HG02759 (cell line): Measurements from ENCODE around the gene CAPN2.

Experiments used
- ATAC-seq: cut with Tn5 transposase; IDR thresholded peaks from one replicate; pipeline ENCODE4 v1.9.1; 2021; ENCODE audit warnings: mild to moderate bottlenecking, moderate library complexity; ENCODE audit not compliant: unreplicated experiment

Gene CAPN2

GRCh38 chr1:223758734-223759133 lies 46.4 kb downstream of the CAPN2 start:
- no peak for ATAC-seq

GRCh38 chr1:223759273-223759672 lies 46.9 kb downstream of the CAPN2 start:
- ATAC-seq = no peak

GRCh38 chr1:223760833-223761232 lies 48.5 kb downstream of the CAPN2 start:
- ATAC-seq = no peak

GRCh38 chr1:223761411-223761810 lies 49.1 kb downstream of the CAPN2 start:
- ATAC-seq = no peak

DNA sequence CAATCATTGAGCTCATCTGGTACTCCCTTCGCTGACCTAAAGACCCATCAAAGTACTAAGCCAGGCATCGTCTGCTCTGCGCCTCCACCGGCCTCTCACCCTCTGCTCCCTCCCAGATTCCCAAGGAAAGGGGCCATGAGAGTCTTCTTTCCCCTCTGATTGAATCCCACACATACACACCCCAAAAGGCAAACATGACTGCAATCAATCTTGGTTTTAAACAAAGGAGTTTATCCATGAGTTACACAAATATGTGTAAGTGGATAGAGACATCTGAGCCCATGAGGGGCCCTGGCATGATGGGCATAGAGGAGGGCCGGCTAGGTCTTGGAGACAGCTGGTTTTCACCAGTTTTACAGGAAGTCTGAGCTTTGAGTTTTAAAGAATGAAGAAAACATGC lies 50.9 kb downstream of the CAPN2 start:
- ATAC-seq = no peak

- no peak for ATAC-seq
Measured at GRCh38 chr1:223763881-223764280, 51.5 kb downstream of the CAPN2 start.

- no peak for ATAC-seq
Measured at GRCh38 chr1:223765036-223765718, 52.8 kb downstream of the CAPN2 start.

GRCh38 chr1:223765719-223766340 lies 53.5 kb downstream of the CAPN2 start:
- no peak for ATAC-seq

DNA sequence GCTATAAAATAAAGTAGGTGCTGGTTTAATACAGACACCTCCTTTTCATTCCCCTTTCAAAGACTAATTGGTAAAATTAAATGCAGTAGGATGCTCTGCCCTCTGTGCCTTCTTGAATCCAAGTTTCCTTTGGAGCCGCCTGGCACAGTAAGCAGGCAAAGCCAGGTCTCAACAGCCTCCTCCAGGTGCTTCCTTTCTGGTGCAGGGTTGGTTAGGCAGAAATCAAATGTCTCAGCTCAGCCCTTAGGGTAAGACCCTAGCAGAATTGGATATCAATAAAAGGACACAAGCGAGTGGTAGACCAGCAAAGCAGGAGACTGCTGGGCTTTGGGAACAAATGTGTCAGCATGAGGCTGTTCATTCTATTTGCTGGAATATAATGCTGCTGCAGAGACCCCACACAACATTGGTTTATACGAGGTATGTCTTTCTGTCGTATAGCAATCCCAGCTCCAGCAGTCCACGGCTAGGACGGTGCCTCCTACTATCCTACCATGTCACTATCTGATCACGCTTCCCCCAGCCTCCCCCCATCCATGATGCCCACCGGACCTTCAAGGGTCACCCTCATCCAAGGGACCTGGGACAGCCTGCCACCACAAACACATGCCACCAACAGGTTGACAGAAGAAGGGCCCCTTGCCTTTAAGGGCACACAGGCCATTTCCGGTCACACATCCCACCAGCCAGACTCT lies 58.4 kb downstream of the CAPN2 start:
- ATAC-seq = no peak

GRCh38 chr1:223771469-223771813 lies 59.1 kb downstream of the CAPN2 start:
- ATAC-seq = no peak

GRCh38 chr1:223771814-223772770 lies 59.8 kb downstream of the CAPN2 start:
- no peak for ATAC-seq

GRCh38 chr1:223772771-223773160 lies 60.4 kb downstream of the CAPN2 start:
- no peak for ATAC-seq

DNA sequence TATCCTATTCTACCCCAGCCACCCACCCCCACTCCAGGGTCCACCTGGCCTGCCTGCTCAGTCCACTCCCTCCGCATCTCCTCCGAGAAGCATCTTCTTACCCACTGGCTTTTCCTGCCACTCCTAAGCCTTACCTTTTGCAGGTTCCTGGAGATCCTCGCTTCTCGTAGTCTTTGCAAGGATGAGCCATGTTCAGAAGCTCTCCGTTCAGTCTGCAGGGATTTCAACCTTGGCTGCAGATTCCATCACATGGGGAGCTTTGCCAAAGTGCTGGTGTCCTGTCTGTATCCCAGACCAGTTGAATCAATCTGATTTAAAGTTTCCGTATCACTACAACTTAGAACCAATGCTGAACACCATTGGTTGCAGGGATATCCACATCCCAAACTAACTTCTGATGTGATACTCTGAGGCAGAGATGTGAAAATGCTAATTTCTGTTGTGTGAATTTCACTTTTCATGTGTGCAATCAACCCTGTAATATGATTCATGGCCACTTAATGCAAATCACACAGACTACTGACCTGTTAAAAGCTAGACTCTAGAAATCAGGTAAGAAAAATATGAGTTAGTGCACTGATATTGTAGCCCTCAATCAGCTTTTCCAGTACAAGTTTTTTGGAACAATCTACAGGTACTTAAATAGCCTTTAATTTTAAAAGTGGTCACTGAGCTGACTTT lies 61.9 kb downstream of the CAPN2 start:
- no peak for ATAC-seq

DNA sequence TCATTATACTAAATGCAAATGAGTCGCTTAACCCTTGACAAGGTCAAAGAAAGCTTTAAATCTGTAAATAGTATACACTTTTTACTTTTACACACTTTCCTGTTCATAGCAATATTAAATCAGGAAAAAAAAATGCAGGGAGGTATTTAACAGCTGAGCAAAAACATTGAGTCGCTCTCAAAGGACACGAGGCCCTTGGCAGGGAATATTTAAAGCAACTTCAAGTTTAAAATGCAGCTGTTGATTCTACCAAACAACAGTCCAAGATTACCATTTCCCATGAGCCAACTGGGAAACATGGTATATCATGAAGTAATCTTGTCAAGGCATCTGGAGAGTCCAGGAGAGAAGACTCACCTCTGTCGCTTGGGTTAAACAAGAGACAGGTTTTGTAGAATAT lies 62.7 kb downstream of the CAPN2 start:
- no peak for ATAC-seq

DNA sequence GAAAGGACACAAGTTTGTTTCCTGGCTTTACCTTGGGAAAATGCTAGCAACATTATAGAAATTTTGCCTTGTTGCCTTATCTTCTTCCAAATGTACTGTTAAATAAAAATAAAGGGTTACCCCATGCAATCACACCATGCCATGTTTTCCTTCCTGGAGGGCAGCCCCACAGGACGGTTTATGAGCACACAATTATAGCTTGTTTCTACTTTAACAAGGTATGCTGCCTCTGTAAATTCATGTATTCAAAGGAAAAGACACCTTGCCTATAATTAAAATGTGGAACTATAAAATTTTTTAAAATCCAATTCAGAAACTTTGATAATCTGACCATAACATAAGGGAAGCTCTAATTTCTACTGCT lies 63.4 kb downstream of the CAPN2 start:
- ATAC-seq = no peak

DNA sequence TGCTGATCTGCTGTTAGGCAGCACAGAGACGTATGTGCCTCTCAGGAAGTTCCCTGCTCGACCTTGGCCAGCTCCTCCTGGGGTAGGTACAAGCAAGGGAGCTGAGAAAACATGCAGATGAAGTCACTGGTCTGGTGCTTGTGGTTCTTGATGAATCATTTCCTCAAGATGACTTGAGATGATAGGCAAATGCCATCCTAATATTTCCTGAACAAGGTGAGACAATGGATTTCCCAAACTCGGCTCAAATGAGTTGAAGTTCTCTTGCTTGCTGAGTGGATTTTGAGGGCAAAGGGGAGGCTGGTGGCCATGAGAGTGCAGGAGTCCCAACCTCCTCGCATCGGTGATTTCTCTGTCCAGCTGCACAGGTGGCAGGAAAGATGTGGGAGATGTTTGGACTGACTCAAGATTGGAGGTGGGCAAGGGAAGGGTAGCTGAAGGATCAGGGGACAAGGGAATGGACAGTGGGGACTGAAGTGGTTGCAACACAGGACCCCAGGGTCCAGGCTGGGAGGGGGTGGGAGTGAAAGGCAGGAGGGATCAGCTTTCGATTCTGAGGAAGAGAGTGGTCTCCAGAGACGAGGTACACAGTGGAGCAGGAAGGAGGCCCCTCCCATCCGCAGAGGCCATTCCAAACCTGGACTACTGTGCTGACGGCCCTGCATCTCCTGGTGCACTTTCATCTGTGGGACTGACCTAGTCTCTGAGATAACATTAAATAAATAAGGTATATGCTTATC lies 63.9 kb downstream of the CAPN2 start:
- ATAC-seq = no peak

GRCh38 chr1:223776826-223777454 lies 64.6 kb downstream of the CAPN2 start:
- ATAC-seq = no peak

DNA sequence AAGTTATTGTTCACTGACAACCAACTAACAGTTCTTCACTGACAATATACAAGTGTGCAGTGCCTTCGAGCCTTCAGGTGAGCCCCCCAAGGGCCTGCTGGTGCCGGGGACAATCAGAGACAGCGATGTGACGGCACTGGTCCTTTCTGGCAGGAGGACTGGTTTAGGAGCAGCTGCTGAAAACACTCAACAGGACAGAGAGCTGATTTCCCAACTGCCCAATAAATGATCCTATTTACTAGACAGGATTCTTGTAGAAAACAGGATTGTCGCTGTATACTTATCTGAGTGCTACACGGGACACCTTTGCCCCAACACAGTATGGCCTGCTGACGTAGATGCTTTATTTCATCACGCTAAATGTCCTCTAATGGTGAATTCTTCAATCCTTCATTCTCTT lies 68.0 kb downstream of the CAPN2 start:
- ATAC-seq = no peak

DNA sequence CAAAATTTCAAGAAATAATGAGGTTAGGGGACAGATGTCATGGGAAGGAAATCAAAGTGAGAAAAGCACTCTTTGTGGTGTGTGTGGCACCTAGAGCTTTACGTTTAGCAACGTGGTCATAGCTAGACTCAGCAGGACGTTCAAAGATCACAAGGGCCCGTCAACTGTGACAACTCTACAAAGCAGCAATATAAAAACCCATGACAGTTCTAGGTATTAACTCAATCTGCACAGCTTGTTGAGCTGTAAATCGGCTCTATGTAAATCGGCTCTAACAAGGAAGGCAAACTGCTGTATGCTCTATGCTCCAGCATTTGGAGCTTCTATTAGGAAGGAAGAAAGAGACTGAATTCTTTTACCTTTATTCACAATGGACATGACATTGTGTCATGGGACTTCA lies 68.6 kb downstream of the CAPN2 start:
- no peak for ATAC-seq

- no peak for ATAC-seq
Measured at GRCh38 chr1:223783676-223784075, 71.3 kb downstream of the CAPN2 start.
